H1 (cell line): ENCODE measurements around the gene TFF1. TPM values are rescaled to one million over a fixed set of nuclear protein-coding genes. Genes with fewer than 3 reads are reported as not detected.

ENCODE experiments used
- CTCF ChIA-PET: fragments of 300-600 bp; sonication (Branson Sonifier 250); formaldehyde crosslinking; loops from one replicate; lab custom pipeline; 2021; ENCODE audit not compliant: partially characterized antibody; lab: Charles Lee
- POLR2A ChIA-PET: fragments of 300-600 bp; sonication (Branson Sonifier 250); formaldehyde crosslinking; loops from one replicate; lab custom pipeline; 2021; ENCODE audit warnings: inconsistent platforms; ENCODE audit not compliant: partially characterized antibody; lab: Charles Lee
- DNase-seq, 2 experiments: peaks; one replicate each; pipeline versions ENCODE4 v3.0.0 to v3.0.0-alpha.2; 2010 to 2022; ENCODE audit warnings: low spot score in 2 of 2, low read depth in 1 of 2, mixed read lengths in 1 of 2
- FAIRE-seq: peaks from 2 replicates; lab custom pipeline; 2011; peaks lifted over from hg19 to GRCh38; lab: Jason Lieb, UNC
- H2AFZ ChIP-seq: 2 replicates; pipeline ENCODE4 v1.8.1; 2012; ENCODE audit warnings: low read length, inconsistent platforms
- H2AK5ac ChIP-seq: 2 replicates; pipeline ENCODE4 v1.6.1; 2013; ENCODE audit warnings: low read depth, low read length
- H2BK120ac ChIP-seq: replicated peaks from 2 replicates; pipeline ENCODE3; 2013; ENCODE audit warnings: low read depth, low read length, inconsistent platforms
- H2BK12ac ChIP-seq: 2 replicates; pipeline ENCODE4 v1.6.1; 2013; ENCODE audit warnings: low read depth, low read length
- H2BK15ac ChIP-seq: 2 replicates; pipeline ENCODE4 v1.6.1; 2013; ENCODE audit warnings: low read length
- H2BK20ac ChIP-seq: 2 replicates; pipeline ENCODE4 v1.6.1; 2013; ENCODE audit warnings: low read length
- H2BK5ac ChIP-seq: 2 replicates; pipeline ENCODE4 v1.6.1; 2013; ENCODE audit warnings: low read depth, low read length
- H3K14ac ChIP-seq: 2 replicates; pipeline ENCODE4 v1.6.1; 2013; ENCODE audit warnings: inconsistent platforms; ENCODE audit not compliant: insufficient read length
- H3K18ac ChIP-seq: 2 replicates; pipeline ENCODE4 v1.6.1; 2013; ENCODE audit warnings: low read length; ENCODE audit errors: extremely low read depth
- H3K23ac ChIP-seq: 2 replicates; pipeline ENCODE4 v1.6.1; 2013; ENCODE audit warnings: inconsistent platforms; ENCODE audit not compliant: insufficient read length
- H3K23me2 ChIP-seq: 2 replicates; pipeline ENCODE4 v1.6.1; 2013; ENCODE audit warnings: low read depth, low read length
- H3K27ac ChIP-seq: 2 replicates; pipeline ENCODE4 v1.6.1; 2011; ENCODE audit warnings: low read depth, low read length, inconsistent platforms
- H3K27me3 ChIP-seq, 4 experiments: replicated peaks in 1 of 4; 1 replicate in 1 of 4; 2 replicates in 3 of 4; pipeline versions ENCODE4 v1.6.1 to v1.8.1; 2011 to 2013; ENCODE audit warnings: low read length in 3 of 4, mild to moderate bottlenecking in 3 of 4, inconsistent platforms in 2 of 4, mixed read lengths in 2 of 4, moderate library complexity in 1 of 4; ENCODE audit not compliant: control insufficient read depth in 3 of 4, insufficient read depth in 3 of 4; ENCODE audit errors: extremely low read depth in 1 of 4
- H3K36me3 ChIP-seq, 4 experiments: 2 replicates each; pipeline versions ENCODE4 v1.6.1 to v1.8.1; 2011 to 2013; ENCODE audit warnings: mild to moderate bottlenecking in 4 of 4, low read length in 3 of 4, moderate library complexity in 2 of 4, control low read depth in 1 of 4, inconsistent platforms in 1 of 4; ENCODE audit not compliant: insufficient read depth in 4 of 4, control insufficient read depth in 2 of 4
- H3K4ac ChIP-seq: replicated peaks from 2 replicates; pipeline ENCODE3; 2013; ENCODE audit warnings: low read length, low read depth, mixed read lengths, inconsistent platforms; ENCODE audit not compliant: insufficient read length
- H3K4me1 ChIP-seq, 4 experiments: replicated peaks in 1 of 4; 1 replicate in 1 of 4; 2 replicates in 3 of 4; pipeline versions ENCODE4 v1.6.1 to v1.8.1; 2011 to 2013; ENCODE audit warnings: low read length in 3 of 4, inconsistent platforms in 2 of 4, mixed read lengths in 1 of 4; ENCODE audit not compliant: insufficient read depth in 4 of 4, control insufficient read depth in 3 of 4
- H3K4me2 ChIP-seq, 2 experiments: 2 replicates each; pipeline versions ENCODE4 v1.6.1 to v1.8.1; 2011 to 2013; ENCODE audit warnings: low read depth in 2 of 2, low read length in 2 of 2, control low read depth in 1 of 2, inconsistent platforms in 1 of 2, mild to moderate bottlenecking in 1 of 2; ENCODE audit not compliant: insufficient read depth in 1 of 2
- H3K4me3 ChIP-seq, 4 experiments: fragments of 200-600, 300-600 bp in 1 of 4; sonication (generic), shearing (Covaris generic), sonication (Bioruptor Twin) in 1 of 4; 2 replicates each; pipeline versions ENCODE4 v1.5.1 to v1.8.1; 2011 to 2016; ENCODE audit warnings: low read length in 4 of 4, low read depth in 3 of 4, control low read depth in 2 of 4, inconsistent platforms in 2 of 4, mild to moderate bottlenecking in 2 of 4, mixed read lengths in 1 of 4, moderate library complexity in 1 of 4; ENCODE audit not compliant: insufficient read depth in 2 of 4; ENCODE audit errors: extremely low read depth in 1 of 4
- H3K56ac ChIP-seq: replicated peaks from 2 replicates; pipeline ENCODE3; 2013; ENCODE audit warnings: low read depth, mild to moderate bottlenecking, mixed read lengths, low read length, inconsistent platforms; ENCODE audit not compliant: insufficient read length
- H3K79me1 ChIP-seq: 2 replicates; pipeline ENCODE4 v1.6.1; 2013; ENCODE audit warnings: low read depth, low read length, control low read depth
- H3K79me2 ChIP-seq, 2 experiments: 2 replicates each; pipeline versions ENCODE4 v1.6.1 to v1.8.1; 2012 to 2013; ENCODE audit warnings: low read length in 2 of 2, mild to moderate bottlenecking in 2 of 2, inconsistent platforms in 1 of 2; ENCODE audit not compliant: insufficient read depth in 2 of 2, control insufficient read depth in 1 of 2
- H3K9ac ChIP-seq, 4 experiments: replicated peaks in 1 of 4; 1 replicate in 1 of 4; 2 replicates in 3 of 4; pipeline versions ENCODE4 v1.6.1 to v1.8.1; 2011 to 2013; ENCODE audit warnings: low read depth in 3 of 4, low read length in 3 of 4, control low read depth in 2 of 4, mild to moderate bottlenecking in 2 of 4, moderate library complexity in 2 of 4, inconsistent platforms in 1 of 4; ENCODE audit errors: extremely low read depth in 1 of 4
- H3K9me3 ChIP-seq, 2 experiments: 2 replicates each; pipeline versions ENCODE4 v1.6.1 to v1.8.1; 2012 to 2013; ENCODE audit warnings: mild to moderate bottlenecking in 2 of 2, moderate library complexity in 2 of 2, control low read depth in 1 of 2, inconsistent platforms in 1 of 2, low read depth in 1 of 2, low read length in 1 of 2, mixed read lengths in 1 of 2; ENCODE audit not compliant: insufficient read depth in 2 of 2
- H4K20me1 ChIP-seq, 2 experiments: replicated peaks in 1 of 2; 2 replicates each; pipeline versions ENCODE3 to v1.8.1; 2011 to 2013; ENCODE audit warnings: inconsistent platforms in 2 of 2, low read length in 2 of 2, mild to moderate bottlenecking in 1 of 2; ENCODE audit not compliant: insufficient read depth in 2 of 2, control insufficient read depth in 1 of 2
- H4K5ac ChIP-seq: 2 replicates; pipeline ENCODE4 v1.6.1; 2013; ENCODE audit warnings: low read length, low read depth, mixed read lengths, inconsistent platforms; ENCODE audit not compliant: insufficient read length
- H4K8ac ChIP-seq: 2 replicates; pipeline ENCODE4 v1.8.0; 2013; ENCODE audit warnings: mild to moderate bottlenecking, moderate library complexity, low read length, inconsistent platforms; ENCODE audit not compliant: insufficient read depth; ENCODE audit errors: extremely low read depth
- H4K91ac ChIP-seq: replicated peaks from 2 replicates; pipeline ENCODE3; 2013; ENCODE audit warnings: low read length, mixed read lengths, inconsistent platforms; ENCODE audit not compliant: insufficient read length
- SIRT6 ChIP-seq: IDR thresholded peaks from one replicate; pipeline ENCODE4 v1.7.1; 2012; ENCODE audit warnings: low read length, inconsistent platforms
- WGBS, 2 experiments: shearing (Covaris generic) in 1 of 2; methylation state at CpG; one replicate each; pipeline versions ENCODE4 v1.1.6 to v1.1.7; 2013 to 2015; ENCODE audit warnings: low lambda C conversion rate in 2 of 2, mixed read lengths in 2 of 2, inconsistent platforms in 1 of 2, low coverage in 1 of 2, missing lambda C conversion rate in 1 of 2; ENCODE audit not compliant: insufficient replicate concordance in 2 of 2, insufficient coverage in 1 of 2, insufficient read length in 1 of 2; ENCODE audit errors: extremely low coverage in 1 of 2, missing lambda C conversion rate in 1 of 2; 5-methylcytosine and 5-hydroxymethylcytosine counted together
- polyA plus RNA-seq, 7 experiments: library from polyadenylated mRNA; depleted of rRNA in 3 of 7; stranded (reverse) in 5 of 7; unstranded in 2 of 7; fragments of >200 nt in 5 of 7; fragments of 200-250 nt in 2 of 7; gene quantifications; 1 replicate in 5 of 7; 2 replicates in 1 of 7; 4 replicates in 1 of 7; pipeline versions ENCODE4 v1.2.1 to v1.2.3, GENCODE V29; 2011 to 2013; ENCODE audit warnings: missing spikeins in 2 of 7, mixed read lengths in 2 of 7
- total RNA-seq: library from RNA; stranded (reverse); fragmentation: NEBNext Ultra II Directional; extraction: Animal tissue kit (Norgen Biotek cat#: 25700); gene quantifications from 2 replicates; pipeline ENCODE4 v1.2.1, GENCODE V29; 2021

Gene TFF1
- total and polyA plus RNA-seq, 2 of the 8 experiments (the other 6 are each of a cell fraction or from before 2014, with no cell fraction given), result not detected

GRCh38 chr21:42379426-42380215, 13.3 kb upstream of the TFF1 start:
- CTCF ChIA-PET, result interaction anchor here (1.4 to 3.2 kb wide), 4 partner anchors 12 to 70 kb away, joined by 4 to 16 read pairs (median 9); partner anchors contain the start of gene TFF1
- H2BK120ac ChIP-seq, result no peak overlapping the region

More at GRCh38 chr21:42379426-42380215, 13.3 kb upstream of the TFF1 start:
- no peak overlapping the region for H2BK15ac ChIP-seq
- H3K4me2 ChIP-seq, result no peak overlapping the region
- H4K20me1 ChIP-seq, result peaks cover 0 to 3% of the 10 kb centered on the region in 2 experiments
- H3K23me2 ChIP-seq, result no peaks in the 10 kb centered on the region
- H3K56ac ChIP-seq, result no peak overlapping the region
- H3K18ac ChIP-seq, result no peak overlapping the region
- H2AK5ac ChIP-seq, result no peak overlapping the region
- no peaks in the 10 kb centered on the region for H3K9me3 ChIP-seq
- H3K23ac ChIP-seq, result no peak overlapping the region
- DNase-seq, result no peak
- no peaks in the 10 kb centered on the region for H3K79me2 ChIP-seq
- H3K79me1 ChIP-seq, result no peaks in the 10 kb centered on the region; the same call in 1 of the 2 replicates
- FAIRE-seq, result no peak
- H3K27me3 ChIP-seq, result no peaks in the 10 kb centered on the region; a peak in 1 of 7 replicates
- no peak overlapping the region for H3K4me3 ChIP-seq
- H3K27ac ChIP-seq, result no peak overlapping the region
- H3K36me3 ChIP-seq, result no peaks in the 10 kb centered on the region
- H2BK20ac ChIP-seq, result no peak overlapping the region
- no peak overlapping the region for H2AFZ ChIP-seq
- H4K91ac ChIP-seq, result no peak overlapping the region
- H4K5ac ChIP-seq, result no peak overlapping the region
- TF ChIP-seq SIRT6, result no peak
- H2BK5ac ChIP-seq, result no peak overlapping the region
- H3K4me1 ChIP-seq, result peaks cover 0 to 7% (median 0%) of the 10 kb centered on the region in 4 experiments; a peak in 5 of 7 replicates
- H3K14ac ChIP-seq, result no peak overlapping the region
- 88% methylated on average over 16 of the region's 17 CpGs; no CpG with 5 or more reads in 1 of the 2 experiments for WGBS, 2 experiments
- POLR2A ChIA-PET, result no interaction called here
- no peak overlapping the region for H4K8ac ChIP-seq
- no peak overlapping the region for H2BK12ac ChIP-seq
- H3K9ac ChIP-seq, result no peak overlapping the region
- H3K4ac ChIP-seq, result no peak overlapping the region
